SW 1271 (cell line): ENCODE measurements around the gene ADORA2A.

Experiments used
- DNase-seq, 2 experiments: peaks; one replicate each; lab custom pipeline; 2025; lab: John Stamatoyannopoulos, UW

The ADORA2A gene

DNA sequence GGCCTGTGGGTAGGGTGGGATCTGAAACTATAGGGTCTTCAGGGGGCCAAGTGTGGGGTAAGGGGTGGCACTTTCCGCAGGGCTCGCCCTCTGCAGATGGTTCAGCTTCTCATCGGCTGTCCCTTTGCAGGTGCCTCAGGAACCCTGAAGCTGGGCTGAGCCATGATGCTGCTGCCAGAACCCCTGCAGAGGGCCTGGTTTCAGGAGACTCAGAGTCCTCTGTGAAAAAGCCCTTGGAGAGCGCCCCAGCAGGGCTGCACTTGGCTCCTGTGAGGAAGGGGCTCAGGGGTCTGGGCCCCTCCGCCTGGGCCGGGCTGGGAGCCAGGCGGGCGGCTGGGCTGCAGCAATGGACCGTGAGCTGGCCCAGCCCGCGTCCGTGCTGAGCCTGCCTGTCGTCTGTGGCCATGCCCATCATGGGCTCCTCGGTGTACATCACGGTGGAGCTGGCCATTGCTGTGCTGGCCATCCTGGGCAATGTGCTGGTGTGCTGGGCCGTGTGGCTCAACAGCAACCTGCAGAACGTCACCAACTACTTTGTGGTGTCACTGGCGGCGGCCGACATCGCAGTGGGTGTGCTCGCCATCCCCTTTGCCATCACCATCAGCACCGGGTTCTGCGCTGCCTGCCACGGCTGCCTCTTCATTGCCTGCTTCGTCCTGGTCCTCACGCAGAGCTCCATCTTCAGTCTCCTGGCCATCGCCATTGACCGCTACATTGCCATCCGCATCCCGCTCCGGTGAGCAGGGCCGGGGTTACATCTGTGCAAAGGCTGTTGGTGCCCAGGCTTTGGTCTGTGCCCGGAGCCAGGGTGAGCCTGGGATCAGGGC lies 5.8 kb downstream of the ADORA2A start:
- DNase-seq, result no peak

DNA sequence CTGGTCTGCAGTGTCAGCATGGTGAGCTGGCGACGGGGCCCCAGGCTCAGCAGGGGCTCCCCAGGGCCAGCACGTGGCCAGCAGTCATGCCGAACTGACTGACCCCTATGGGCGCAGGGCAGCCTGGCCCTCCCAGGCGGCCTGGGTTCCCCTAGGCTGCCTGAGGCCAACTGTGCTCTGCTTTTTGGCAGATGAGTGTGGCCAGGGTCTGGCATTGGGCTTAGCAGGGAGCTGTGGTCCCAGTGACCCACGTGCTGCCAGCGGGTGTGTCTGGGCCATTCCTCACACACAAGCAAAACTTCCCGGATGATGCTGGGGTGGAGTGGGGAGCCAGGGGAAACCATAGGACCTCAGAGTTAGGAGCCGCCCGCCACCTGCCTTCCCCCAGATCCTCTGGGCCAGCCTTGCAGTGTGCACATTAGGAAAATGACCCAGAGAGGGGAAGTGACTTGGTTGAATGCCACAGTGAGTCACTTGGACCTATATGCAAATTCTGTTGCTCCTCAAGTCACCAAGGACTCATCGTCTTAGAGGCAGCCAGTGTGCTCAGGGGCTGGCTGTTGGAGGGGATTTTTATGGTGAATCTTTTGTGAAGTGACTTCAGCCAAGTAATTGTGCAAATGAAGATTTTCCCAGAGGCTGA lies 6.5 kb downstream of the ADORA2A start:
- DNase-seq, result no peak

DNA sequence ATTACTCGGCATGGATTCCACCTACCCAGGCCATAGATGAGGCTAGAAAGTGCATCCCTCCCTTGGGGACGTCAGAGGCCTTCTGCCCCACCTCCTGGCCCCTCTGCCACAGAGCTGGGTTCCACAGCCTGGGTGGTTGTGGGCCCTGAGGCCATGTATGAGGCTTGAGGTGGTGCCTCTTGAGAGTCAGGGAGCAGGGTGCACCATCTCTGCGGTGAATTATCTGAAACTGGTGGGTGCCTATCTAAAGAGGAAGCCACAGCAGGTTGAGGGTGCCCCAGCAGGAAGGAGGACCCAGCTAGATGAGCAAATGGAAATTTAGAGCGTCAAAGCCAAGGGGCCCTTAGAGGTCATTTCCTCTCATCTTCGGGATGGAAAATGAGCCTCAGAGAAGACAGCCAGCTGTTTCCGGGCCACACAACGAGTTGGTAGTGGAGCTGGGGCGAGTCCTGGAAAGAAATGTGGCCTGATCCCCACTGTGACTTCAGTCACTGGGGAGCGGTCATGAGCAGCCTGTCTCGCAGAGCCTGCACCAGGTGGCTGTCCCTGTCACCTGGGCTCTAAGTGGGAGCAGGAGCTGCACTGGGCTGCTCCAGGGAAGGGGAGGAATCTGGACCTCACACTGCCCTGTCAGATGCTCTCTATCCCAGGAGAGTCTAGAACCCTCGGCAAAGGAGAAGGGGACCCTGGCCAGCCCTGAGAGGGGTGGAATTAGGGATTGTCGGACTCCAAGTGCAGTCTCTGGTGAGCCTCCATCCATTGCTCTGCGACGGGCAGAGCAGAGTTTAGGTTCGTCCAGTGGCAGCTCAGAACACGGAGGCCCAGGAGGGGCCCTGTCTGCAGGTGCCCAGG lies 7.3 kb downstream of the ADORA2A start:
- no peak for DNase-seq

DNA sequence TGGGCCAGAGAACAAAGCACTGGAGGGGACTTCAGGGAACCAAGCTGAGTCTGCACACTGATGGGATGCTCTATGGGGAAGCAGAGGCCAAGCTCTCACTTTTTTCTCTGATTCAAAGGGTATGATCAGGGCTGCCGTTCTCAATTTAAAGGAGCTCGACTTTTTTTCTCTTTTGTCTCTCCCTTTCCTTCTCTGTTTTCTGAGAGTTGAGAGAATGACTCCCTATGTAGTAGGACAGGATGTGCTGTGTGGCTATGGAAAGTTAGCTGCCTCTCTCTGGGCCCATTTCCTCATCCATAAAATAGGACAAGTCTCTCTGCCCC lies 7.9 kb downstream of the ADORA2A start:
- no peak for DNase-seq

DNA sequence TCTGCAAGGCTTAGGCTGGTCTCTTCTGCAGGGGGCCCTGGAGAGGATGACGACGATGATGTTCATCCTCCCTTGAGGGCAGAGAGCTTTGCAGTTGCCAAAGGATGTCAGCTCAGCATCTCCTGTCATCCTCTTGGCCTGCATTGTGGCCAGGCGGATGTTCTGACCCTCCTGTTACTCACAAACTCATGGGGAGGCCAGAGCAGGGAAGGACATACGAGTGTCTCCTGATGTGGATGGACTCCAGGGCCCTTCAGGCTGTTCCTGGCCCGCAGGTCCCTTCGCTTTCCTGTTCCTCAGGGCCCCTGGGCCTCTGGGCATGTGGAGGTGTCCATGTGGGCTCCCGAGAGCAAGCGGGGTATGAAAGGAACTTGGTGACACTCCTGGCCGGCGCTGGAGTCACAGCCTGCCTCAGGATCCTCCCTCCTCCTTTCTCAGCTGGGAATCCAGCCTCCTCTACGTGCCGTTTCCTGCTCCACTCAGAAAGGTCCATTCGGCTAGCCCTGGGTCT lies 8.5 kb downstream of the ADORA2A start:
- DNase-seq, result no peak

DNA sequence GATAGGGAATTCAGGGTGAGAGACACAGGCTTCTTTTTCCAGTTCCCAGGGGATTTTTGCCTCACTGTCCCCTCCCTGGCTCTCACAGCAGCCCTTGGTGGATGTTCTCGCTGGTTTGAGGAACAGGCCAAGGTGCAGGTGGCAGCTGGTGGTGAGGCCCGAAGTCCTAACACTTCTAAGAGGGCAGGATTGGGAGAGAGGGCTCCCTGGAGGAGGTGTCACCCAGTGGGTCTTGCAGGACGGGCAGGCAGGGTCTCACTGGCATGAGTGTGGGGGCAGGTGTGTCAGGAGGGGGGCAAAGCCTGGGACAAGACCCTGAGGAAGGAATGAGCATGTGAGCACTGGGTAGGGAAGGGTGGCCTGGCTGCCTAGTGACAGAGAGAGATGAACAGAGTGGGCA lies 9.2 kb downstream of the ADORA2A start:
- no peak for DNase-seq

DNA sequence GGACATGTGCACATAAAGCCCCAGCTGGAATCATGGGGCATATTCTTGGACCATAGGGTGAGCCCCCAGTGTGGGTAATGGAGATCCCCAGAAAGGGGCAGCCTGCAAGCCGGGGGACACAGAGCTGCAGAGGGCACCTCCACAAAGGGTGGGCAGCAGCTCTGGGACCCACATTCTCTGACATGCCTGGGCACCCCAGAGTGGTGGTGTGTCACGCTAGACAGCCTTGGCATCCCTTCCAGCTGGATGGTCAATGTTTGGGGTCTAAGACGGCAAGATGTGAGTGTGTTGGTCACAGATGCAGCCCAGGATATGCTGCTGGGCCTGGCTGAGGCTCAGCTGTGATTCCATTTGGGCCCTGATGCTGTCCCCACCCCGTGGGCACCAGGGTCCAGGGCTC lies 9.7 kb downstream of the ADORA2A start:
- no peak for DNase-seq

DNA sequence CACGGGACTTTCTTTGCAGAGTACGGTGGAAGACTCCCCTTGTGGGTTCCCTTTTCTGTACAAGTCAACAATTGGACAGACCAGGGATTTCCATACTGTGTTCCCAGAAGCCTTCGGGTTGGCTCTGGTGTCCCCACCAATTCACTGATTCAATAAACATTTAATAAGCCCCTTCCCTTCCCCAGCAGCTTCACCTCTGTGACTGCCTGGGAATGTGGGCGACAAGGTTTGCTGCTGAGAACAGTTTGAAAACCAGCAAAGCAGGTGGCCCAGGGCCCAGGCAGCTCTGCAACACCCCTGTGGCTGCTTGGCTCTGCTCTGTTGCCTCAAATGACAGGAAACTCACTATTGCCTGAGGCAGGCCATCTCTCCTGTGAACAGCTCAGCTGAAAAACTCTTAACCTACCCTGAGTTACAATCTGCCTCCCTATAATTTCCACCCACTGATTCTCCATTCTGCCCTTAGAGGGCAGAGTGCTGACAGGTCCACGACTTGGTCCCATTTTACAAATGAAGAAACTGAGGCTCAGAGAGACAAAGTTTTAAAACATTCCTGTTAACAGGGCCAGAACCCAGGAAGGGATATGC lies 10.4 kb downstream of the ADORA2A start:
- no peak for DNase-seq

DNA sequence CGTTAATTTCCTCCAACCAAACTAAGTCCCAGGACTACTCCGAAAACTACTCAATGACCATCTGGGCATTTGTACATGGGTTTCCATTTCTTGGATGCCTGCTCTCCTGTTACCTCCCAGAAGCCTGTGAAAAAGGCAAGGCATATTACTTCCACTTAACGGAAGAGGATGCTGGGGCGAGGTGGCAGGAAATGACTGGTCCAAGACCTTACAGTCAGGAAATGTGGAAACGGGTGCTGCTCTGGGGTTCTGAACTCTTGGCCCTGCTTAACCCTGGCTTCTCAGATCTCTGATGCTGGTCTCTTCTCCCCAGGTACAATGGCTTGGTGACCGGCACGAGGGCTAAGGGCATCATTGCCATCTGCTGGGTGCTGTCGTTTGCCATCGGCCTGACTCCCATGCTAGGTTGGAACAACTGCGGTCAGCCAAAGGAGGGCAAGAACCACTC lies 12.9 kb downstream of the ADORA2A start:
- DNase-seq, result no peak

DNA sequence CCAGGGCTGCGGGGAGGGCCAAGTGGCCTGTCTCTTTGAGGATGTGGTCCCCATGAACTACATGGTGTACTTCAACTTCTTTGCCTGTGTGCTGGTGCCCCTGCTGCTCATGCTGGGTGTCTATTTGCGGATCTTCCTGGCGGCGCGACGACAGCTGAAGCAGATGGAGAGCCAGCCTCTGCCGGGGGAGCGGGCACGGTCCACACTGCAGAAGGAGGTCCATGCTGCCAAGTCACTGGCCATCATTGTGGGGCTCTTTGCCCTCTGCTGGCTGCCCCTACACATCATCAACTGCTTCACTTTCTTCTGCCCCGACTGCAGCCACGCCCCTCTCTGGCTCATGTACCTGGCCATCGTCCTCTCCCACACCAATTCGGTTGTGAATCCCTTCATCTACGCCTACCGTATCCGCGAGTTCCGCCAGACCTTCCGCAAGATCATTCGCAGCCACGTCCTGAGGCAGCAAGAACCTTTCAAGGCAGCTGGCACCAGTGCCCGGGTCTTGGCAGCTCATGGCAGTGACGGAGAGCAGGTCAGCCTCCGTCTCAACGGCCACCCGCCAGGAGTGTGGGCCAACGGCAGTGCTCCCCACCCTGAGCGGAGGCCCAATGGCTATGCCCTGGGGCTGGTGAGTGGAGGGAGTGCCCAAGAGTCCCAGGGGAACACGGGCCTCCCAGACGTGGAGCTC lies 13.5 kb downstream of the ADORA2A start:
- no peak for DNase-seq

DNA sequence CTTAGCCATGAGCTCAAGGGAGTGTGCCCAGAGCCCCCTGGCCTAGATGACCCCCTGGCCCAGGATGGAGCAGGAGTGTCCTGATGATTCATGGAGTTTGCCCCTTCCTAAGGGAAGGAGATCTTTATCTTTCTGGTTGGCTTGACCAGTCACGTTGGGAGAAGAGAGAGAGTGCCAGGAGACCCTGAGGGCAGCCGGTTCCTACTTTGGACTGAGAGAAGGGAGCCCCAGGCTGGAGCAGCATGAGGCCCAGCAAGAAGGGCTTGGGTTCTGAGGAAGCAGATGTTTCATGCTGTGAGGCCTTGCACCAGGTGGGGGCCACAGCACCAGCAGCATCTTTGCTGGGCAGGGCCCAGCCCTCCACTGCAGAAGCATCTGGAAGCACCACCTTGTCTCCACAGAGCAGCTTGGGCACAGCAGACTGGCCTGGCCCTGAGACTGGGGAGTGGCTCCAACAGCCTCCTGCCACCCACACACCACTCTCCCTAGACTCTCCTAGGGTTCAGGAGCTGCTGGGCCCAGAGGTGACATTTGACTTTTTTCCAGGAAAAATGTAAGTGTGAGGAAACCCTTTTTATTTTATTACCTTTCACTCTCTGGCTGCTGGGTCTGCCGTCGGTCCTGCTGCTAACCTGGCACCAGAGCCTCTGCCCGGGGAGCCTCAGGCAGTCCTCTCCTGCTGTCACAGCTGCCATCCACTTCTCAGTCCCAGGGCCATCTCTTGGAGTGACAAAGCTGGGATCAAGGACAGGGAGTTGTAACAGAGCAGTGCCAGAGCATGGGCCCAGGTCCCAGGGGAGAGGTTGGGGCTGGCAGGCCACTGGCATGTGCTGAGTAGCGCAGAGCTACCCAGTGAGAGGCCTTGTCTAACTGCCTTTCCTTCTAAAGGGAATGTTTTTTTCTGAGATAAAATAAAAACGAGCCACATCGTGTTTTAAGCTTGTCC lies 14.3 kb downstream of the ADORA2A start:
- DNase-seq, result no peak

DNA sequence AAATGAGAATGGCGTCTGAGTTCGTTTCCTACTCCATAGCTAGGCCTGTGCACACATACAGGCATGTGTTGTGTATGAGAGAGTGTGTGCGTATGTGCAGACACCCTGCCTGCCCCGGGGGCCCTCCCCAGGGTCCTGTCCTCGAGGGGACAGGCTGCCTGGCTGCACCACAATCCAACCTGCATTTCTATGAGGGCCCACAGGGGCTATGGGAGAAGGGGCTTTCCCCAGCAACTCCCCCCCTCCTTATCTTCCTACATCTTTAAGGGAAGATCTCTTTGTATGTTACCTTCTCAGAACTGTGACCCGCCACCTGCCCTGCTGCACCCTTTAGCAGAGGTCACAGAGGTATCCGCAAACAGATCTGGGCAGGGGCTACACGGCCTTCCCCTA lies 14.9 kb downstream of the ADORA2A start:
- no peak for DNase-seq

DNA sequence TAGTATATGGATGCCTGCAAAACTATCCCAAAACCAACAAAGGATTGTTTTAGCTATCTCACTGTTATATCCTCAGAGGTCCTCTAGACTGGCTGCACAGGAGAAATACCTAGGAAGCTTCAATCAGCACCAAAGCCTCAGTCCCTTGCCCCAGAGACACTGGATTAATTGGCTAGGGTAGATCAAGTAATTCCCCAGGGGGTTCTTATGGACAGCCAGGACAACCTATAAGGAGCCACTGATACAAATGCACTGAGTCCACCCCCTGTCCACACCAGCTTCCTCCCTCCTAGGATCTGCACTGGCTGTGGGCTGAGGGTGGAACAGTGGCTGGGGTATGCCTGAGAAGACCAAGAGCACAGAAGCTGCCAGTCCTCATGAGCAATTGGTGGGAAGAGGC lies 16.3 kb downstream of the ADORA2A start:
- no peak for DNase-seq

DNA sequence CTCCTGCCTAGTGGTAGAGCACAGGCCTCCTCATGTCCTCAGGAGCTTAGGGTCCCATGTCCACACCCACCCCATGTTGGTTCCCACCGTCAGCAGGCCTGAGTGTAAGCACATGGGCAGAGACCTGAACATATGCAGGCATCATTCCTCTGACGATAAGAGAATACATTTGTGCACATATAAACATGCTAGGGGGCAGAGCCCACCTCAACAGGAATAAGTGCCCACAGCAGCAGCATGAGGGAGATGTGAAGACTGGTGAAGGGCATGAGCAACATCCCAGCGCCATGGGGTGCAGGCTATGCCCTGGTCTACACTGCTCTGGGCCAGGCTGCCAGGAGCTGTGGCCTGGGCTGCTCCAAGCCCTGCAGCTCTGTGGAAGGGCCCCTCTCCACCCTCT lies 16.9 kb downstream of the ADORA2A start:
- no peak for DNase-seq

DNA sequence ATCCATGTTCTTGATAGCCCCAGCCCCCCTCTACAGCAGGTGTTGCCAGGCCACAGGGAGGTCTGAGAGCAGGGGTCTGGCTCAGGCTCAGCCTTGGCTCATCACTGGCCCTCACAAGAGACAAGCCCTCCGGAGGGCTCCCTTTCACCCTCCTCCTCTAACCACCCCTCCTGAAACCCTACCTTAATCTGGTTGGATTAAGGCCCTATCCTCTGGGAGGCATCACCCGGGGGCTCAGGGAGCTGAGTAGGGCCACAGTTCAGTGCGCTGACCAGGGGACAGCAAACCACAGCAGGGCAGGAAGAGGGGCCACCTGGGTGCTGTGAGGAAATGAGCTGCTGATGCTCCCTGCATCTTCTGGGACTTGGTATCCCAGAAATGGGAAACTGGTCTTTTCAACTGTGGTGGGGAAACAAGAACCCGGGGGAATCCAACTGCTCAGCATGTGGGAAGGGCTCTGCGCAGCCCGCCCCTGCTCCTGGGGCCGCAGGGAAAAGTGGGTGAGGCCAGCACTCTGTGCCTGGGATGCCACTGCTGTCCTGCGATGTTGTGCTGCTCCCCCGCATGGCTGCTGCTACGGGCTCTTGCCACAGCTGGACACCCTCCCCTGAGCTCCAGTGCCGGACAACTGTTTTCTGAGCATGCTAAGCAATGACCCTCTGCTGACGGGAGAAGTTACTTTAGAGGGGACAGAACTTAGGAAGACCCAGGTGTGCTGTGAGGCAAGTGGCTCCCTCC lies 17.5 kb downstream of the ADORA2A start:
- DNase-seq, result no peak

DNA sequence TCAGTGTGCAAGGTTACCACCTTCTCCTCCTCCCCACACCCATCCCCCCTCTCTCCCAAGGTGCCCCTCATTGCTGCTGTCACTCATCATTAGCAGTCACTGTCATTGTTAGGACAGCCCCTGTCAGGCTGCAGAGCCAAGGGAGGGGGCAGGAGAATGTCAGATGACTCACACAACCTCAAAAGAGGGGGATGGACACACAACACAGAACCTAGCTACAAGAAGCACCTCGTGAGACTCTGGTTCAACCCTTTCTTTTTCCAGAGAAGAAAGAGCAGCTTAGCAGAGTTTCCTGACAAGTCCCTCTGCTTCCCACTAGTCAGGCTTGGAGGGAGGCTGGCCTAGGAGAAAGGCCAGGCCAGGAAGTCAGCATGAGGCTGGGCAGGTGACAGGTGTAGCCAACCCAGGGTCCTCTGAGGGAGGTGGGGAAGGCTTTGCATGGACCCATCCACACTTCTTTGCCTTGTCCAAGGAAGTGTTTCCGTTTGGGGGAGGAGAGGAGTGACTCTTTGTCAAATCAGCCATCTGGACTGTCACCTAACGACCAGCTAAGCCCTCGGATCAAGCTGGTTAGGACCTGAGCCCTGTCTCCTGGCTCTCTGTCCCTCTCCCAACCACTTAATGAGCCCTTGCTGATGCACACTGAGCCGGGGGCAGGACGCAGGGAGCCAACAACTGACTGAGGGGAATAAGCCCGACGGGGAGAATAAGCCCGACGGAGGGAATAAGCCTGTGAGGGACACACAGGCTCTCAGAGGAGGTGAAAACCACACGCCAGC lies 18.3 kb downstream of the ADORA2A start:
- DNase-seq, result no peak

DNA sequence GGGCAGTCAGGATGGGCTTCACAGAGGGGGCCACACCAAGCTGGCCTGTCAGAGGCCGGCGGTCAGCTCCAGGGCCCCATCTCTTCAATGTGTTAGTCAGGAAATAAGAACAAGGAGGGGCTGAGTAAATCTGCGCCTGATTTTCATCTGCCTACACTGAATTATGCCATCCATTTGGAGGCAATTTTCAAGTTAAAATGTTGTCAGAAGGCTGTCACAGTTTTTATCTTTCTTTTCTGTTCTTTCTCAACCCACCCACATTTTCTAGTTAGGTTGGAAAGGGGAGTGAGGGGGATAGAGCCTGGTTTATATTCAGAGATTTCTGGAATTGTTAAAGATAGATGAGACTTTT lies 18.8 kb downstream of the ADORA2A start:
- DNase-seq, result no peak

DNA sequence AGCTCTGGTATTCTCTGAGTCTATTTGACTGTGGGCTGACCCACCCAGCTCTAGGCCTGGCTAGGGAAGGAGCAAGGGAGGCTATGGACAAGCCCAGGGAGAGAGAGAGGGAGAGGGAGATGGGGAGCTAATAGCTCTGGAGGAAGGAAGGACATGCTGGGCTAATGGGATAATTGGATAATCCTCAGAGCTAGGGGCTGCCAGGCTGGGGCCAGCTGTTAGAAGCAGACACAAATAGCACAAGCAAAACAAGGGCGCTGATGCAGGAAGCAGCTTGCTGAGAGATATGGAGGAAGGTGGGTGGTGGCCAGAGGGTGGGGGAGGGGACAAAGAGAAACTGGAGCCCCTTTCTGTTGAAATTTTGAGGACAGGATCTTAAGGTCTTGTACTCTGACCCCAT lies 23.2 kb downstream of the ADORA2A start:
- no peak for DNase-seq

DNA sequence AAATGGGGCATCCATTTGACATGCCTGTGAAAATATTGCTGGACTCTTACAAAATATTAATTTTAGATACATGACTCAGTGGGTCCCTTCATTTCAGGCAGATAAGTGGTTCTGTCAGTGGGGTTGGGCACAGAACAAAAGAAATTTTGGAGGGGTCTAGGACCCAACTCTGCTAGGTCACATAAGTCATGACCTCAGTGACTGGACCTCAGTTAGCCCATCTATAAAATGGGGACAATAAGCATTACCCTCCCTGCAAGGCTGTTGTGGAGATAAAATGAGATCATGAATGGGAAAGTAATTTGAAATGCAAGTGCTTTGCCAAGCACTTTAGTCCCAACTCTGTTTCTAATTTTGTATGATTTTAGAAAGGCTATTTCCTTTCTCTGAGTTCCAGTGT lies 23.8 kb downstream of the ADORA2A start:
- DNase-seq, result no peak
